GM18498 (cell line): ENCODE data around the gene ADAM30.
"Not testable (repeated sequence)": the region's sequence is repeated elsewhere in the genome, so short reads cannot be mapped to it uniquely, and the experiment has no call there.

Experiments used
- ATAC-seq: cut with Tn5 transposase; IDR thresholded peaks from one replicate; pipeline ENCODE4 v1.9.1; 2021; ENCODE audit warnings: mild to moderate bottlenecking, moderate library complexity; ENCODE audit not compliant: unreplicated experiment

Gene ADAM30

GRCh38 chr1:119879510-119880434 lies 16.5 kb downstream of the ADAM30 start:
- no peak for ATAC-seq

- no peak for ATAC-seq
These were observed 18.1 kb downstream of the ADAM30 start for GRCh38 chr1:119878171-119878570.

- ATAC-seq, result no peak
These were observed 22.1 kb downstream of the ADAM30 start for GRCh38 chr1:119874186-119874585.

- ATAC-seq, result no peak
These were observed 22.9 kb downstream of the ADAM30 start for GRCh38 chr1:119873135-119874015.

GRCh38 chr1:119871881-119872280 lies 24.4 kb downstream of the ADAM30 start:
- no peak for ATAC-seq

- ATAC-seq, result peak; percentile 52
These were observed 25.3 kb downstream of the ADAM30 start for GRCh38 chr1:119870917-119871596.

GRCh38 chr1:119869995-119870394 lies 26.3 kb downstream of the ADAM30 start:
- no peak for ATAC-seq

- ATAC-seq, result no peak
These were observed 28.1 kb downstream of the ADAM30 start for GRCh38 chr1:119868176-119868575.

GRCh38 chr1:119866451-119866850 lies 29.9 kb downstream of the ADAM30 start:
- no peak for ATAC-seq

- no peak for ATAC-seq
These were observed 30.7 kb downstream of the ADAM30 start for GRCh38 chr1:119865627-119866026.

- ATAC-seq, result no peak
These were observed 34.0 kb downstream of the ADAM30 start for GRCh38 chr1:119862276-119862675.

GRCh38 chr1:119861547-119861946 lies 34.8 kb downstream of the ADAM30 start:
- no peak for ATAC-seq

- no peak for ATAC-seq
These were observed 36.7 kb downstream of the ADAM30 start for GRCh38 chr1:119859647-119860046.

- ATAC-seq, result not testable (repeated sequence)
These were observed 37.6 kb downstream of the ADAM30 start for GRCh38 chr1:119858556-119859214.

GRCh38 chr1:119858126-119858525 lies 38.2 kb downstream of the ADAM30 start:
- ATAC-seq, result no peak

GRCh38 chr1:119853155-119853554 lies 43.2 kb downstream of the ADAM30 start:
- ATAC-seq, result no peak

- not testable (repeated sequence) for ATAC-seq
These were observed 52.1 kb downstream of the ADAM30 start for GRCh38 chr1:119844206-119844605.
